A204.1 (cell line): Measurements from ENCODE around the gene TARM1.
"Not testable (repeated sequence)": the region's sequence is repeated elsewhere in the genome, so short reads cannot be mapped to it uniquely, and the experiment has no call there.

Experiments
- FAIRE-seq: peaks from 2 replicates; lab custom pipeline; 2012; peaks lifted over from hg19 to GRCh38; lab: Jason Lieb, UNC

The TARM1 gene

DNA sequence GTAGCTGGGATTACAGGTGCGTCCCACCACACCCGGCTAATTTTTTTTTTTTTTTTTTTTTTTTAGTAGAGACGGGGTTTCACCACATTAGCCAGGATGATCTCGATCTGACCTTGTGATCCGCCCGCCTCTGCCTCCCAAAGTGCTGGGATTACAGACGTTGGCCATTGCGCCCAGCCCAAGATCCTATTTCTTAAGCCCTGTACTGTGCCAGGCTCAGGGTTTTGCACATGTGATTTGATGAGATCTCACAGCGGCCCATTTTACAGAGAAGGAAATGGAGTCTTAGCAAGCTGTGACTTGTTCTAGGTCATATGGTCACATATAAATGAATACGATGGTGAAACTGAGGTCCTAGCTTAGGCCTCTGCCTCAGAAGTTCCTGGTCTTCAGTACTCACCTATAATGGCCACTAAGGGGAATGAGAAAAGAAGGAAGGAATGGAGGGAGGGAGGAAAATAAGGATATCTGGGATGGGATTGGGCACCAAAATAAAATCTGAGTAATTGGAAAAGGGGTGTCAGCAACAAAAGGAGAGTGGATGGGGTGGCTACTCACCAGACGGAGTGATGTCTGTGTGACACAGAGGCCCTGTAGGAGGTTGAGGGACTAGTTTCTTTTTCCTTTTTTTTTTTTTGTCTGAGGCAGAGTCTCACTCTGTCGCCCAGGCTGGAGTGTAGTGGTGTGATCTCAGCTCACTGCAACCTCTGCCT is 18.2 kb upstream of the TARM1 start:
- FAIRE-seq, result no peak

DNA sequence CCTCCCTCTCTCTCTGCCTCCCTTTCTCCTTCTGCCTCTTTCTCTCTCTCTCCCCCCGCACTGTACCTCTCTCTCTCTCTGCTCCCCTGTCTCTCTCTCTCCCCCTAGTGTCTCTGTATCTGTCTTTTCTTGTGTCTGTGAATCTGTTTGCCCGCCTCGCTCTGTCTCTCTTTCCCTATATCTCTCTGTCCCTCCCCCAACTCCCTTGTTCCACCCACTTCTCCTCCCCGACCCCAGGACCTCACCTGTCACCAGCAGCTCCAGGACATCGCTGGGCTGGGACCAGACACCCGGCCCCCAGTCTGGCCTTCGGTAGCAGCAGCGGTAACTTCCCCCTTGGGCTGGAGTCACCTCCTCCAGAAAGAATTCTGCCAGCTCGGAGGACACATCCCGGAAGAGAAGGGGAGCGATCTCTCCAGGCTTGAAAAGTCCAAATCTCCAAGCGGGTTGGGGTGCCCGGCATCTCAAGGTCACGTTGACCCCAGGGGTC is 15.5 kb upstream of the TARM1 start:
- FAIRE-seq, result no peak

DNA sequence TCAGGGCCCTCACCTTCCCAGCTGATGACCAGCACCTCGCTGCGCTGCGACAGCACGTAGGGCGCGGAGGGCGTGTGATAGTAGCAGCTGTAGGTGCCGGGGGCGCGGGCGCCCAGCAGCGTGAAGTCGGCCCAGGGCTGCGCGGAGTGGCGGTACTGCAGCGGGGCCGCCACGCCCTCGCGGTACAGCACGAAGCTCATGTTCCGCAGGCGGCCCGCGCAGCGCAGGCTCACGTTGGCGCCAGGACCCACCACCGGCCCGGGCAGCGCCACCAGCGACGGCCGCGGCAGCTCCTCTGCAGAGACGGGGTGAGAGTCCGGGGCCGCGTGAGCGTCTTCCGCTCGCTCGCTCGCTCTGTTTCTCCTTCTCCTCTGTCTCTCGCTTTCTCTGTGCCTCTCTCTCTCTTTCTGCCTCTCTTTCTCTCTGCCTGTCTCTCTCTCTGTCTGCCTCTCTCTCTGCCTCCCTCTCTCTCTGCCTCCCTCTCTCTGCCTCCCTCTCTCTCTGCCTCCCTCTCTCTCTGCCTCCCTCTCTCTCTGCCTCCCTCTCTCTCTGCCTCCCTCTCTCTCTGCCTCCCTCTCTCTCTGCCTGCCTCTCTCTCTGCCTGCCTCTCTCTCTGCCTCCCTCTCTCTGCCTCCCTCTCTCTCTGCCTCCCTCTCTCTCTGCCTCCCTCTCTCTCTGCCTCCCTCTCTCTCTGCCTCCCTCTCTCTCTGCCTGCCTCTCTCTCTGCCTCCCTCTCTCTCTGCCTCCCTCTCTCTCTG is 14.9 kb upstream of the TARM1 start:
- FAIRE-seq, result not testable (repeated sequence)

DNA sequence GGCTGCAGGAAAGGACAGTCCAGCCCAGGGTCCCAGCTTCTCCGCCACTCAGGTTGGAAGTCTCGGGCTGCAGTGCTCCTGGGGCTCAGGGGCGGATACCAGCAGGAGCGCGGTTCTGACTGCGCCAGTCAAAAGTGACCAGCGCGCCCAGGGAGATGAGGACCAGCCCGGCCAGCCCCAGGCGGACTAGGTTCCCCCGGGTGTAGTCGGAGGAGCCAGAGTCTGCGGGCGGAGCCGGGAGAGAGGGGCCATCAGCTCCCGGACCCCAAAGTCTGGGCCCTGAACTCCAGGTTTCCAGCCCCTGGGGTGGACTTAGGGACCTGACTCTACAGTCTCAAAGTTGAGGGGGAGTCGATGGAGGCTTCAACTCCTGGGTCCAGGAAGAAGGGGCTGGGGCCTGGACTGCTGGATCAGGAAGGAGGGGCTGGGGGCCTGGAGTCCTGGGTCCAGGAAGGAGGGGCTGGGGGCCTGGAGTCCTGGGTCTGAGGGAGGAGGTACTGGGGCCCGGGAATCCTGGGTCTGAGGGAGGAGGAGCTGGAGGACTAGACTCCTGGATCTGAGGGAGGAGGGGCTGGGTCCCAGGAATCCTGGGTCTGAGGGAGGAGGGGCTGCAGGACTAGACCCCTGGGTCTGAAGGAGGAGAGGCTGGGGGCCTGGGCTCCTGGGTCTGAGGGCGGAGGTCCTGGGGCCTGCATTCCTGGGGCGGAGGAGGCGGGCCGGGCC is 14.1 kb upstream of the TARM1 start:
- FAIRE-seq, result no peak

DNA sequence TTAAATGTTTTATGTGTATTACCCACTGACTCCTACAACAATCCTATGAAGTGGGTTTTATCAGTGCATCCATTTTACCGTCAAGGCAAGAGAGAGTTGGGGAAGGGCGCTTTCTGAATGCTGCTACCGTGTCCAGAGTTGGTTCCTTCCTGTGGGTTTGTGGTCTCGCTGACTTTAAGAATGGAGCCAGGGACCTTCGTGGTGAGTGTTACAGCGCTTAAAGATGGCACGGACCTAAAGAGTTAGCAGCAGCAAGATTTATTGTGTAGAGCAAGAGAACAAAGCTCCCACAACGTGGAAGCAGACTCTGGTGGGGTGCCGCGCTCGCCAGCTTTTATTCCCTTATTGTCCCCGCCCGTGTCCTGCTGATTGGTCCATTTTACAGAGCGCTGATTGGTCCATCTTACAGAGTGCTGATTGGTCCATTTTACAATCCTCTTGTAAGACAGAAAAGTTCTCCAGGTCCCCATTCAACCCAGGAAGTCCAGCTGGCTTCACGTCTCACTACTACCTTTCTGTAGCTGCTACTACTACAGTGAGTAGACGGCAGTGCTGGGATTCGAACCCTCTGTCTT is 13.3 kb upstream of the TARM1 start:
- no peak for FAIRE-seq

DNA sequence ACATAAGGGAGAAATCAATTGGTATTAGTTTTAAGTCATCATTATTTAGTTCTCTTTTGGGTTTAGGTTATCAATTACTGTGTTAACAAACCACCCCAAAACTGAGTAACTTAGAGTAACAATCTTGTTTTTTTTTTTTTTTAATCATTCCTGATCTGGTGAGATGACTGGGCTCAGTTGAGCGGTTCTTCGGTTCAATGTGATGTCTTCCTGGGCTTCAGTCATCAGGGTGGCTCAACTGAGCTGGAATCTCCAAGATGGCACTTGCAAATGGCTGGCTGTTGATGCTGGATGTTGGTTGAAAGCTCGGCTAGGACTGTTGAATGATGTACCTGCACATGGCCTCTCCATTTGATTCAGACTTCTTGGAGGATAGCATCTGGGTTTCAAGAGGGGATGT is 3.2 kb upstream of the TARM1 start:
- FAIRE-seq, result no peak

DNA sequence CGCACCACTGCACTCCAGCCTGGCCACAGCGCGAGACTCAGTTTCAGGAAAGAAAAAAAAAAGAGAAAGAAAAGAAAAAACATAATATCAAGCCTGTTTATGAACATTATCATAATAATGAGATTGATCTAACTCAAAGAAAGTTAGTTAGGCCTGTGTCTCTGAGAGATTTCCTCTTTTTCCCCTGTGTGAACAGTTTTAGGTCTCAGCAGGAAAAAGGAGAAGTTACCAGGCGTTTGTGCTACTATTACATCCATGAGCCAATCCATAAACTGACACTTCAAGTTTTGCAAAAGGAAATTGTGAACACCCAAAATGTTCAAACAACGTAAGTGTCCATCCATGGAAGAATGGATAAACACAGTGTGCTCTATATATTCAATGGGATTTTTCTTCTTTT is 3.8 kb downstream of the TARM1 start:
- FAIRE-seq, result no peak

DNA sequence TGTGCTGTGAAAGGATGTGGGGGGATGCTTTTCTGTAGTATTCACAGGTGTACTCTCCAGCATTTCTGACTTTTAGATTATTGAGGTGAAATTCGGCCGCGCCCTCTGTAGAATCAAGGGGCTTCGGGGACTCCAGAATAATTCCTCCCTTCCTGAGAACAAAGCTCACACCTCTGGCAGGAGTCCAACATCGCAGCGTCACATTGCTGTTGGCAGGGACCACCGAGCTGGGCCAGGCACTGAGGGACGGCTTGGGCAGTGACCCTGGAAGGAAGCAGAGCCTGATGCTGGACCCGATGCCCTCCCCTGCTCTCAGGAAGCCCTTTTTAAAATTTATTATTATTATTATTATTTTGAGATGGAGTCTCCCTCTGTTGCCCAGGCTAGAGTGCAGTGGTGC is 6.3 kb downstream of the TARM1 start:
- FAIRE-seq, result no peak

DNA sequence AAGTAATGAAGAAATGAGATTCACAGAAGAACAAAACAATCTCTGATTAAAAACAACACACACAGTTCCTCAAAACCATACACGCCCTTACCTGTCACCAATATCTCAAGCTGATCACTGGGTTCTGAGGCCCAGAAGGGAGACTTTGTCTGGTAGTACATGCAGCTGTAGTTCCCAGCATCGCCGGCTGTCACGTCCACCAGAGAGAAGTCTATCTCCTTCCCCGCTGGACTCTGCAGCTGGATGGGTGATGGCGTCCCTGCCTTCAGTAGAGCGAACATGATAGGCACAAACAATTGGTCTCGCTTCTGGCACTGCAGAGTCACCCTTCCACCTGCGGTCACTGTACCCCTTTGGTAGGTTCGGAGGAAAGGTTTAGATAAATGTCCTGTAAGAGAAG is 7.3 kb downstream of the TARM1 start:
- no peak for FAIRE-seq

DNA sequence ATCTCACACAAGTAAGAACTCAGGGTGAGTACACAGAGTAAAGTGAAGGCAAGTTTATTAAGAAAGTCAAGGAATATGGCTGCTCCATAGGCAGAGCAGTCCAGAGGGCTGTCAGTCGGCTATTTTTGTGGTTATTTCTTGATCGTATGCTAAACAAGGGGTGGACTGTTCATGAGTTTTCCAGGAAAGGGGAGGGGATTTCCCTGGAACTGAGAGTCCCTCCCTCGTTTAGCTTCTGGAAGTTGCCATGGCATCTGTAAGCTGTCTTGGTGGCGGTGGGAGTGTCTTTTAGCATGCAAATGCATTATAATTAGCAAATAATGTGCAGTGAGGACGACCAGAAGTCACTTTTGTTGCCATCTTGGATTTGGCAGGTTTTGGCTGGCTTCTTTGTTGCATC is 11.7 kb downstream of the TARM1 start:
- no peak for FAIRE-seq

DNA sequence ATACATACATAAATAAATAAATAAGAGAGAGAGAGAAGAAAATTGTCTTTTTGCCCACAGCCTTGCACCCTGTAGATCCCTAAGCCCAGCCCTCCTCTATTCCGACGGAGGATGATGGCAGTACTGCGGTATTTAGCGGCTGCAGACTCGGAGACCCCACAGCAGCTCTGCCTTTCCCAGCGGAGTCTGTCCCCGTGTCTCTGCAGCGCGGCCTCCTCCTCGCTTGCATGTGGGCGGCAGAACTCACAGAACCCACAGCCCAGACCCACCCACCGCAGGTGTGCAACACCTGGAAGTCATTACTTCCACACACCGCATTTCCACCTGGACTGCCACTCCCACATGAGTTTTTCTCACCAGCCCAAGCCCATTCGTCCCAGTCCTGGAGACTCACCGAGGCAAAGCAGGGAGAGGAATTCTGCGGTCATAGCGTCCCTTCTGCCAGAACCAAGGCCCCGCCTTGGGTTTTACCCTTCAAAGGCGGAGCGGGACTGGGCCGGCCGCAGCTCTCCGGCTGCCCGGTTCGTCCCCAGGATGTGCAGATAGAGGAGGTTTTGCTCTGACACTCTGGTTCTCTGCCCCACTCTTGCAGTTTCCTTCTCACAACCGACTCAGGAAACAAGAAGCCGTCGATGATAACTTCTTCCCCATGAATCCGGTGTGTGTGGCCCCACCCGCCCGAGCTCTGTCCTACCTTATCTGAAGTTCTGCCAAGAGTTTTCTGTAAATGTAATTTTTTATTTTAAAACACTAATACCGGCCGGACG is 17.6 kb downstream of the TARM1 start, which contains the start of gene VSTM1:
Gene VSTM1, minus strand, starts transcription at position 548 of the 767 bp plus-strand sequence. Its CDS starts 120 bp downstream, at position 428.
- no peak for FAIRE-seq

DNA sequence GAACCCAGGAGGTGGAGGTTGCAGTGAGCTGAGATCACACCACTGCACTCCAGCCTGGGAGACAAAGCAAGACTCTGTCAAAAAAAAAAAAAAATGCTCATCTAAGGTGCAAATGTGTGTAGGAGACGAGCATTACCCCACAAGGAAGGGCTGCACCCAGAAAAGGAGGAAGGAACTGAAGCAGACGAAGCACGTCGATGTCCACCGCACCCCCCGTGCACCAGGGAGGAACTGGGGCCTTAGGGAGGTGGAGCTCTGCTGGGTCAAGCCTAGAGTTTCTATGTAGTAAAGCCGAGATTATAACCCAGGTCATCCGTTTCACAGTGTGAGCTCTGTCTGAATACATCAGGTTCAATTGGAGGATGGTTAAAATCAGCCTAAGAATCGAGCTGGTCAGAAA is 18.5 kb downstream of the TARM1 start:
- no peak for FAIRE-seq

DNA sequence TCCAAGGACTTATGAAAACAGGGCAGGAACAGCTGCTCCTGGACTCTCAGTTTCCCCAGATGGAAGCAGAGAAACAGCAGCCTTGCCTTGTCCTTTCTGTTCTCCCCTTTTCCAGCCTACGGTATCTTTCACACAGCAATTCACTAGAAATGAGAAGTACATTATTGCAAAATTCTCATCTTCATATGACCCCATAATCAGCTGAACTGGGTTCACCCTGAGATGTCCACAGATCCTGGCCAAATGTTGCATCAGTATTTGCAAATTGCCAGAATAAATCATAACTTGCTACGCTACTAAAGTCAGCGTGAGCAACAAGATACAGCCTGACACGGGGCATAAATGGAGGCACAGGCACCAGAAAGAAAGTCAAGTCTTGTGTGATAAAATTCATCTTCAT is 33.5 kb downstream of the TARM1 start:
- FAIRE-seq, result no peak

DNA sequence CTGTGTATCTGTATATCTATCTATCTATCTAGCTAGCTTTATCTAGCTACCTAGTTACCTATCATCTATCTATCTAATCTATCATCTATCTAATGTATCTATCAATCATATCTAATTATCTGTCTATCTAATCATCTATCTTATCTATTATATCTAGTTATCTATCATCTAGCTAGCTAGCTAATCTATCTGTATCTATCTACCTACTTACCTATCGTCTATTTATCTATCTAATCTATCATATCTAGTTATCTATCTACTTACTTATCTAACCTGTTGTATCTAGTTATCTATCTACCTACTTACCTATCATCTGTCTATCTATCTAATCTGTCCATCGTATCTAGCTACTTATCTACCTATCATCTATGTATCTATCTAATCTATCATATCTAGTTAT is 35.4 kb downstream of the TARM1 start:
- peak; percentile 58 for FAIRE-seq

DNA sequence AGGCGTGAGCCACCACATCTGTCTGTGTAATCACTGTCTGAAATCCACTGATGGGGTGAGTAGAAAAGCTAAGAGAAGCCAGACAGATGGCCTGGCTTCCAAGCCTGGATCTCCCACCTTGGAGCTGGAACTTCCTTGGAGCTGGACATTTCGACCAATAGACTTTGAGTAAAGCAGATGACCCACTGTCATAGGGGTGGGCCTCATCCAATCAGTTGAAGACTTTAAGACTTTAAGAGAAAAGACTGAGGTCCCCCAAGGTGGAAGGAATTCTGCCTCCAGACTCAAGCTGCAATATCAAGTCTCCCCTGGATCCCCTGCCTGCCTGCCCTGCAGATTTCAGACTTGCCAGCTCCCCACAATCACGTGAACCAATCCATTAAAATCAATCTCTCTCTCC is 38.2 kb downstream of the TARM1 start:
- no peak for FAIRE-seq

DNA sequence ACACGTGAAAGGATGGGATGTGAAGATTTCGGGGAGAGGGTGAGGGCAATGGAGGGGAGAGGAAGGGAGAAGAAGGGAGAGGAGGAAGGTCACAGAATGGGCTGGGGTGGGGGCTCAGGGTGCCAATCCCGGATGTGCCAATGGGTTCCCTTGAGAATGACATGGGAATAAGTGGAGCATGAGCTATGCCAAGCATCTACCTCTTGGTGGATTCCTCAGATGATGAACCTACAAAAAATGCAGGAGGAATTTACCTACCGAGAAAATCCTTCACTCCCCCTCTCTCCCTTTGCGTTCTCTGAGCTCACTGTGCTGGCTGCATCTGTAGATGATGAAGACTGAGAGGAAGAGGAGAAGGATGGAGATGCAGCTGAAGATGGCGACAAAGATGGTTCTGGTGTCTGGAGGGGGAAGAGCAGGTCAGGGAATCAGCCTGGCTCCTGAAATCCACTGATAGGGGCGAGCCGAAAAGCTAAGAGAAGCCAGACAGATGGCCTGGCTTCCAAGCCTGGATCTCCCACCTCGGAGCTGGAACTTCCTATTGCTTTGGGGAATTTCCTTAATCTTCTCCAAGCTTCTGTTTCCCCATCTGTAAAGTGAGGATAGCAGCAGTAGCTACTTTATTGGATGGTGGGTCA is 39.1 kb downstream of the TARM1 start:
- no peak for FAIRE-seq

DNA sequence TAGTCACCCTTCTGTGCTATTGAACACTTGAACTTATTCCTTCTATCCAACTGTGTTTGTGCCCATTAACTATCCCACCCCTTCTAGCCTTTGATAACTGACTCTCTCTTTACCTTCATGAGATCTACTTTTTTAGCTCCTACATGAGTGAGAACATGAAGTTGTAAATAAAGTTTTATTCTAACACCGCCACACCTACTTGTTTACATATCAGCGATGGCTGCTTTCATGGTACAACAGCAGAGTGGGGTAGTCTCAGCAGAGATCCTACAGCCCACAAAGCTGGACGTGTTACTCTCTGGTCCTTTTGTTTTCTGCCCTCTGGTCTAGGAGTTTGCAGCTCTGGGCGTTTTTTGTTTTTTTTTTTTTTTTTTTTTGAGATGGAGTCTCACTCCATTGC is 41.2 kb downstream of the TARM1 start:
- FAIRE-seq, result no peak

DNA sequence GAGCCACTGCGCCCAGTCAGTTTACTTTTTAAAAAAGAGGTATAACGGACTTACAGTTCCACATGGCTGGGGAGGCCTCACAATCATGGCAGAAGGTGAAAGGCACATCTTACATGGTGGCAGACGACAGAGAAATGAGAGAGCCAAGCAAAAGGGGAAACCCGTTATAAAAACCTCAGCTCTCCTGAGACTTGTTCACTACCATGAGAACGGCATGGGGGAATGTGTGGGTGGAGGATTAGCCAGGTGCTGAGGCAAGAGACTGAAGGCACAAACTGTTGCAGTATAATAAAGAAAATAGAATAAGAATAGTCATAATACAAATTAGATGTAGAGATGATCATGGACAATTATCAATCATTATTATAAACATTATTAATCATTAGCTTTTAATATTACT is 44.6 kb downstream of the TARM1 start:
- not testable (repeated sequence) for FAIRE-seq

DNA sequence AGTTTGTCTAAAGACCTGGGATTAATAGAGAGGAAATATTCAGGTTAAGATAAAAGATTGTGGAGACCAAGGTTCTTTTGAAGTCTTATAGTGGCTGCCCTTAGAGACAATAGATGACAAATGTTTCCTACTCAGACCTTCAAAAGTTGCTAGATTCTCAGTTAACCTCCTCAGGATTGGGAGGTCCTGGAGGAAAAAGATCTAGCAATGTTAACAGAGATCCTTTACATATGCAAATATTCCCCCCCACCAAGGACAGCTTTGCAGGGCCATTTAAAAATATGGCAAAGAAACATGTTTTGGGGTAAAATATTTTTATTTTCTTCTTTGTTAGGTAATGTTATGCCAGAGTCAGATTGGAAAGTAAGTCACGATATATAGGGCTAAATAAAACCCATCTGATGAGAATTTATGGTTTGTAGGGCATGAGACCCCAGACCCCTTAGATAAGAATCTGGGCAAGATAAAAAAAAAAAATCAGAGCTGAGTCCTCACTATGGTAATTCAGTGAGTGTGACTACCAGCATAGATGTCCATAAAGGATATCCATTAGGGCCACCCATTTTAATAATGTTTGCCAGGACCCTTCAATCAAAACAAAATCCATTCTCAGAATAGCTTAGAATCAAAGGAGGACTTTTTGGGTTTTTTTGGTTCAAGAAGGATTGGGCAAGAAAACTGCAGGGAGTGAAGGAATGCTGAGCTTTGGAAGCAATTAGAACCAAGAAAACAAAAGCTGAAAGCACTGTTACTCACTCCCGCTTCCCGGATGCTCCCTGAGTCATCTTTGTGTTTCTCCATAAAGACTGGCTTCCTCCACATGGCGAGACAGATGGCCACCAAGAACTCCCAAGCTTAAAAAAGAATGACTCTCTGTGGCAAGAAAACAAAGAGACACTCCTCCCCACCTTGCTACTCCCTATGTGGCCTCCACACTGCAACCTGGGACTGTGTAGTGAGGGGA is 45.7 kb downstream of the TARM1 start:
- FAIRE-seq, result no peak

DNA sequence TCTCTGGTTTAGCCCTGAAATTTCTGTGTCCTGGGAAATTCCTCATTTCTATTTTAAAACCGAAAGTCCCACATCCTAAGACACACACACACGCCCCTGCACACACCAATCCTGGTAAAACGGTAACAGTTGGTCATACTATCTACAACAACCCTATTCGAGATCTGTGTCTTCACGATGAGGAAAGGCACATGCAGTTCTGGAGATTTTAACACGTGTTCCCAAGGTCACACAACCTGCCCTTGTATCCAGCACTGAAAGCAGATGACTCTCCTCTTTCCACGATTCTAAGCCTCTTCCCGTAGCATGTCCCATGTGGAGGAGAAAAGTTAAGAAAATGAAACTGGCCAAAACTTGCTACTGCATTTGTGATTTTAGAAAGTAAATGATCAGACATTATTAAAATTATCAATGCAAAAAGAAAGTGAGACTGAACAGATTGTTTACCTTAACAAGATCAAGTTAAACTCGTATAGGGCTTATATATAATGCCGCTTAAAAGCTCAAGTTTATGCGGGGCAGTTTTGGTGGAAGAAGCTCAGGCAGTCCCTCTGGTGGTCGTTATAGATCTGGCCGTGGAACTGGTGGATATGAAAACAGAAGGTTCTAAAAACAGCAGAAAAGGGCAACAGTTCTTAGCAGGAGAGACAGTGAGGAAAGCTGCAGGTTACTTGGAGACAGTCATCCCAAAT is 50.1 kb downstream of the TARM1 start:
- peak; percentile 23 for FAIRE-seq
